Measurements from ENCODE around the gene CD180. TPM values are rescaled to one million over a fixed set of nuclear protein-coding genes. Genes with fewer than 3 reads are reported as not detected.
A peak's percentile ranks its signal among the peaks of the same experiment; 100 is the strongest.

CD180 gene
- polyA plus RNA-seq, 1 experiment = not detected

- no peak overlapping the region for H3K4me3 ChIP-seq (ENCODE audit: low read depth, low read length)
- H3K36me3 ChIP-seq (ENCODE audit: control insufficient read depth, insufficient read depth, low read length) = peaks cover 4% of the 10 kb centered on the region
- POLR2A ChIA-PET = no interaction called here
- CTCF ChIA-PET = interaction anchor here (0.7 to 1.4 kb wide), 10 partner anchors 8 to 1106 kb away, joined by 3 to 6 read pairs (median 4); no protein-coding TSS in a partner anchor
- DNase-seq (ENCODE audit: low read depth) = no peak
- TF ChIP-seq, protein P1, sequence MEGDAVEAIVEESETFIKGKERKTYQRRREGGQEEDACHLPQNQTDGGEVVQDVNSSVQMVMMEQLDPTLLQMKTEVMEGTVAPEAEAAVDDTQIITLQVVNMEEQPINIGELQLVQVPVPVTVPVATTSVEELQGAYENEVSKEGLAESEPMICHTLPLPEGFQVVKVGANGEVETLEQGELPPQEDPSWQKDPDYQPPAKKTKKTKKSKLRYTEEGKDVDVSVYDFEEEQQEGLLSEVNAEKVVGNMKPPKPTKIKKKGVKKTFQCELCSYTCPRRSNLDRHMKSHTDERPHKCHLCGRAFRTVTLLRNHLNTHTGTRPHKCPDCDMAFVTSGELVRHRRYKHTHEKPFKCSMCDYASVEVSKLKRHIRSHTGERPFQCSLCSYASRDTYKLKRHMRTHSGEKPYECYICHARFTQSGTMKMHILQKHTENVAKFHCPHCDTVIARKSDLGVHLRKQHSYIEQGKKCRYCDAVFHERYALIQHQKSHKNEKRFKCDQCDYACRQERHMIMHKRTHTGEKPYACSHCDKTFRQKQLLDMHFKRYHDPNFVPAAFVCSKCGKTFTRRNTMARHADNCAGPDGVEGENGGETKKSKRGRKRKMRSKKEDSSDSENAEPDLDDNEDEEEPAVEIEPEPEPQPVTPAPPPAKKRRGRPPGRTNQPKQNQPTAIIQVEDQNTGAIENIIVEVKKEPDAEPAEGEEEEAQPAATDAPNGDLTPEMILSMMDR (IDR thresholded peaks at IDR 0.05; ENCODE audit: insufficient read depth, low read depth, low read length) = no peak
- no peaks in the 10 kb centered on the region for H3K27me3 ChIP-seq (ENCODE audit: control insufficient read depth, insufficient read depth, low read length)
Measured at GRCh38 chr5:67166460-67167285, 29.9 kb downstream of the CD180 start.

GRCh38 chr5:67165526-67166459, 30.8 kb downstream of the CD180 start:
- H3K36me3 ChIP-seq (ENCODE audit: control insufficient read depth, insufficient read depth, low read length) = peaks cover 4% of the 10 kb centered on the region
- CTCF ChIA-PET = interaction anchor here (0.6 to 1.9 kb wide), 10 partner anchors 9 to 1878 kb away, joined by 3 to 7 read pairs (median 5); no protein-coding TSS in a partner anchor
- TF ChIP-seq, protein P1 (IDR thresholded peaks at IDR 0.05; ENCODE audit: insufficient read depth, low read depth, low read length) = peak; percentile 74
- no peak for DNase-seq (ENCODE audit: low read depth)
- no peak overlapping the region for H3K4me3 ChIP-seq (ENCODE audit: low read depth, low read length)
- no peaks in the 10 kb centered on the region for H3K27me3 ChIP-seq (ENCODE audit: control insufficient read depth, insufficient read depth, low read length)
- POLR2A ChIA-PET = no interaction called here

GRCh38 chr5:67164856-67165525, 31.6 kb downstream of the CD180 start:
- ChIA-PET CTCF (interaction anchor here (0.6 to 1.9 kb wide), 4 partner anchors 9 to 1879 kb away, joined by 3 to 7 read pairs (median 5); no protein-coding TSS in a partner anchor), POLR2A (no interaction called here)
- Histone ChIP-seq H3K36me3 (ENCODE audit: control insufficient read depth, insufficient read depth, low read length) (peaks cover 4% of the 10 kb centered on the region), H3K4me3 (ENCODE audit: low read depth, low read length) (no peak overlapping the region), H3K27me3 (ENCODE audit: control insufficient read depth, insufficient read depth, low read length) (no peaks in the 10 kb centered on the region)
- TF ChIP-seq, protein P1 (IDR thresholded peaks at IDR 0.05; ENCODE audit: insufficient read depth, low read depth, low read length) = no peak
- no peak for DNase-seq (ENCODE audit: low read depth)

DNA sequence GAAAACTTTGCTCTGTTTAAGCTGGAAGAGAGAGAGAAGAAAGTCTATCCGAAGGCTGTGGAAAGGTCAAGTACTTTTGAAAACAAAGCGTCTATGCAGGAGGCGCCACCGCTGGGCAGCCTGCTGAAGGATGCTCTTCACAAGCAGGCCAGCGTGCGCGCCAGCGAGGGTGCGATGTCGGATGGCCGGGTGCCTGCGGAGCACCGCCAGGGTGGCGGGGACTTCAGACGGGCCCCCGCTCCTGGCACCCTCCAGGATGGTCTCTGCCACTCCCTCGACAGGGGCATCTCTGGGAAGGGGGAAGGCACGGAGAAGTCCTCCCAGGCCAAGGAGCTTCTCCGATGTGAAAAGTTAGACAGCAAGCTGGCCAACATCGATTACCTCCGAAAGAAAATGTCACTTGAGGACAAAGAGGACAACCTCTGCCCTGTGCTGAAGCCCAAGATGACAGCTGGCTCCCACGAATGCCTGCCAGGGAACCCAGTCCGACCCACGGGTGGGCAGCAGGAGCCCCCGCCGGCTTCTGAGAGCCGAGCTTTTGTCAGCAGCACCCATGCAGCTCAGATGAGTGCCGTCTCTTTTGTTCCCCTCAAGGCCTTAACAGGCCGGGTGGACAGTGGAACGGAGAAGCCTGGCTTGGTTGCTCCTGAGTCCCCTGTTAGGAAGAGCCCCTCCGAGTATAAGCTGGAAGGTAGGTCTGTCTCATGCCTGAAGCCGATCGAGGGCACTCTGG, 32.6 kb downstream of the CD180 start:
- TF ChIP-seq, protein P1 (IDR thresholded peaks at IDR 0.05; ENCODE audit: insufficient read depth, low read depth, low read length) = no peak
- no peak overlapping the region for H3K4me3 ChIP-seq (ENCODE audit: low read depth, low read length)
- no peak for DNase-seq (ENCODE audit: low read depth)
- ChIA-PET CTCF (interaction anchor here (1.3 to 1.9 kb wide), 4 partner anchors 9 to 1109 kb away, joined by 3 to 7 read pairs (median 5); no protein-coding TSS in a partner anchor), POLR2A (no interaction called here)
- peaks cover 4% of the 10 kb centered on the region for H3K36me3 ChIP-seq (ENCODE audit: control insufficient read depth, insufficient read depth, low read length)
- no peaks in the 10 kb centered on the region for H3K27me3 ChIP-seq (ENCODE audit: control insufficient read depth, insufficient read depth, low read length)

All from BJ (cell line).